Measurements from ENCODE around the gene GCSH.

Gene GCSH

GRCh38 chr16:81106826-81107503 lies 10.8 kb upstream of the GCSH start:
- no peak for FAIRE-seq
- DNase-seq (ENCODE audit: extremely low spot score, insufficient read length, low read depth), result no peak

GRCh38 chr16:81105946-81106345 lies 9.8 kb upstream of the GCSH start:
- no peak for FAIRE-seq

GRCh38 chr16:81101702-81102101 lies 5.5 kb upstream of the GCSH start:
- no peak for FAIRE-seq

More at GRCh38 chr16:81105946-81106345, 9.8 kb upstream of the GCSH start:
- no peak for DNase-seq (ENCODE audit: extremely low spot score, insufficient read length, low read depth)

GRCh38 chr16:81099958-81100357 lies 3.8 kb upstream of the GCSH start:
- FAIRE-seq, result no peak
- no peak for DNase-seq (ENCODE audit: extremely low spot score, insufficient read length, low read depth)

More at GRCh38 chr16:81101702-81102101, 5.5 kb upstream of the GCSH start:
- no peak for DNase-seq (ENCODE audit: extremely low spot score, insufficient read length, low read depth)

GRCh38 chr16:81097230-81097629 lies 1.0 kb upstream of the GCSH start:
- FAIRE-seq, result no peak
- no peak for DNase-seq (ENCODE audit: extremely low spot score, insufficient read length, low read depth)

- no peak for DNase-seq (ENCODE audit: extremely low spot score, insufficient read length, low read depth)
- FAIRE-seq, result no peak
Measured at GRCh38 chr16:81096715-81097208, 567 bp upstream of the GCSH start.

GRCh38 chr16:81095653-81095952 lies 592 bp downstream of the GCSH start:
- FAIRE-seq (no peak), DNase-seq (ENCODE audit: extremely low spot score, insufficient read length, low read depth) (no peak)

- DNase-seq (ENCODE audit: extremely low spot score, insufficient read length, low read depth) (no peak), FAIRE-seq (no peak)
Measured at GRCh38 chr16:81094771-81095251, 1.4 kb downstream of the GCSH start.

- FAIRE-seq (no peak), DNase-seq (ENCODE audit: extremely low spot score, insufficient read length, low read depth) (no peak)
Measured at GRCh38 chr16:81088836-81089235, 7.4 kb downstream of the GCSH start.

GRCh38 chr16:81081014-81081413 lies 15.2 kb downstream of the GCSH start:
- no peak for FAIRE-seq
- no peak for DNase-seq (ENCODE audit: extremely low spot score, insufficient read length, low read depth)

GRCh38 chr16:81080233-81080632 lies 16.0 kb downstream of the GCSH start:
- no peak for FAIRE-seq

GRCh38 chr16:81077076-81077940 lies 18.9 kb downstream of the GCSH start, which contains the start of gene C16orf46:
Gene C16orf46, minus strand, starts transcription at chr16:81077238. Its CDS starts 13,283 bp downstream, at chr16:81063955.
- DNase-seq (ENCODE audit: extremely low spot score, insufficient read length, low read depth) (peak; percentile 97), FAIRE-seq (peak; percentile 96)

More at GRCh38 chr16:81080233-81080632, 16.0 kb downstream of the GCSH start:
- DNase-seq (ENCODE audit: extremely low spot score, insufficient read length, low read depth), result no peak

- DNase-seq (ENCODE audit: extremely low spot score, insufficient read length, low read depth), result peak; percentile 71
- no peak for FAIRE-seq
Measured at GRCh38 chr16:81076566-81077075, 19.6 kb downstream of the GCSH start.

- FAIRE-seq (no peak), DNase-seq (ENCODE audit: extremely low spot score, insufficient read length, low read depth) (no peak)
Measured at GRCh38 chr16:81073560-81074330, 22.4 kb downstream of the GCSH start.

- FAIRE-seq, result no peak
- no peak for DNase-seq (ENCODE audit: extremely low spot score, insufficient read length, low read depth)
Measured at GRCh38 chr16:81071805-81072204, 24.4 kb downstream of the GCSH start.

GRCh38 chr16:81070979-81071378 lies 25.2 kb downstream of the GCSH start:
- FAIRE-seq (no peak), DNase-seq (ENCODE audit: extremely low spot score, insufficient read length, low read depth) (no peak)

GRCh38 chr16:81069063-81069462 lies 27.1 kb downstream of the GCSH start:
- DNase-seq (ENCODE audit: extremely low spot score, insufficient read length, low read depth) (no peak), FAIRE-seq (no peak)

- FAIRE-seq (no peak), DNase-seq (ENCODE audit: extremely low spot score, insufficient read length, low read depth) (no peak)
Measured at GRCh38 chr16:81067166-81067565, 29.0 kb downstream of the GCSH start.

- FAIRE-seq, result no peak
Measured at GRCh38 chr16:81066681-81067080, 29.5 kb downstream of the GCSH start.

More at GRCh38 chr16:81066681-81067080, 29.5 kb downstream of the GCSH start:
- no peak for DNase-seq (ENCODE audit: extremely low spot score, insufficient read length, low read depth)
